NB4 (cell line): ENCODE measurements around the gene CAPN11.
A peak's percentile ranks its signal among the peaks of the same experiment; 100 is the strongest.

Source experiments
- MYC ChIP-seq: IDR thresholded peaks from 2 replicates; pipeline ENCODE4 v1.6.1; 2011; ENCODE audit warnings: low read depth, low read length
- POLR2A ChIP-seq: IDR thresholded peaks from 2 replicates; pipeline ENCODE4 v1.6.1; 2011; ENCODE audit warnings: mild to moderate bottlenecking; ENCODE audit not compliant: insufficient read length; ENCODE audit errors: extremely low read depth
- TF ChIP-seq, protein P1 (sequence below): IDR thresholded peaks from one replicate; pipeline ENCODE4 v1.5.1; 2012; ENCODE audit warnings: low read depth, low read length
- TF ChIP-seq, protein P2 (sequence below): IDR thresholded peaks from 2 replicates; pipeline ENCODE4 v1.6.1; 2011; ENCODE audit warnings: low read depth, low read length

DNA sequence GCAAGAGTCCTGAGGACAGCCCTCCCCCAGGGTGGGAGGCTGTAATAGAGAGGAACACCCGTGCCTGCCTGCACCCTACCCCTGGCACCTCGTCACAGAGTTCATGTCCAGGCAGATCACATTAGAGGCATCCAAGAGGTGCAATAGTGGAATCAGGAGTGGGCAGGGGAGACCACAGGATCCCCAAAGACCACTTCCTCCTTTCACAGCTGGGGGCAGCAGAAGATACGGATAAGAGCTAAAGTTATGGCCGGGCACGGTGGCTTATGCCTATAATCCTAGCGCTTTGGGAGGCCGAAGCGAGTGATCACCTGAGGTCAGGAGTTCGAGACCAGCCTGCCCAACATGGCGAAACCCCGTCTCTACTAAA, 1.5 kb upstream of the CAPN11 start:
- TF ChIP-seq, protein P1, sequence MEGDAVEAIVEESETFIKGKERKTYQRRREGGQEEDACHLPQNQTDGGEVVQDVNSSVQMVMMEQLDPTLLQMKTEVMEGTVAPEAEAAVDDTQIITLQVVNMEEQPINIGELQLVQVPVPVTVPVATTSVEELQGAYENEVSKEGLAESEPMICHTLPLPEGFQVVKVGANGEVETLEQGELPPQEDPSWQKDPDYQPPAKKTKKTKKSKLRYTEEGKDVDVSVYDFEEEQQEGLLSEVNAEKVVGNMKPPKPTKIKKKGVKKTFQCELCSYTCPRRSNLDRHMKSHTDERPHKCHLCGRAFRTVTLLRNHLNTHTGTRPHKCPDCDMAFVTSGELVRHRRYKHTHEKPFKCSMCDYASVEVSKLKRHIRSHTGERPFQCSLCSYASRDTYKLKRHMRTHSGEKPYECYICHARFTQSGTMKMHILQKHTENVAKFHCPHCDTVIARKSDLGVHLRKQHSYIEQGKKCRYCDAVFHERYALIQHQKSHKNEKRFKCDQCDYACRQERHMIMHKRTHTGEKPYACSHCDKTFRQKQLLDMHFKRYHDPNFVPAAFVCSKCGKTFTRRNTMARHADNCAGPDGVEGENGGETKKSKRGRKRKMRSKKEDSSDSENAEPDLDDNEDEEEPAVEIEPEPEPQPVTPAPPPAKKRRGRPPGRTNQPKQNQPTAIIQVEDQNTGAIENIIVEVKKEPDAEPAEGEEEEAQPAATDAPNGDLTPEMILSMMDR = peak; percentile 22
- TF ChIP-seq POLR2A (no peak), MYC (no peak)
- TF ChIP-seq, protein P2, sequence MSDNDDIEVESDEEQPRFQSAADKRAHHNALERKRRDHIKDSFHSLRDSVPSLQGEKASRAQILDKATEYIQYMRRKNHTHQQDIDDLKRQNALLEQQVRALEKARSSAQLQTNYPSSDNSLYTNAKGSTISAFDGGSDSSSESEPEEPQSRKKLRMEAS = no peak
